ENCODE results near the gene FBXW9.

- no peak for TF ChIP-seq EP300 (IDR thresholded peaks at IDR 0.05; ENCODE audit: borderline replicate concordance)
- TF ChIP-seq MAX (IDR thresholded peaks at IDR 0.05): no peak
- TF ChIP-seq EGR1 (IDR thresholded peaks at IDR 0.05): no peak
- TF ChIP-seq CREB1 (IDR thresholded peaks at IDR 0.05; ENCODE audit: low read depth): no peak
- TF ChIP-seq USF1 (IDR thresholded peaks at IDR 0.05): no peak
Measured at GRCh38 chr19:12726988-12727316, 30.5 kb upstream of the FBXW9 start.
